H1 (cell line): Measurements from ENCODE around the gene GPN2. TPM values are rescaled to one million over a fixed set of nuclear protein-coding genes. Genes with fewer than 3 reads are reported as not detected.

ENCODE experiments used
- CTCF ChIA-PET: fragments of 300-600 bp; sonication (Branson Sonifier 250); formaldehyde crosslinking; loops from one replicate; lab custom pipeline; 2021; ENCODE audit not compliant: partially characterized antibody; lab: Charles Lee
- POLR2A ChIA-PET: fragments of 300-600 bp; sonication (Branson Sonifier 250); formaldehyde crosslinking; loops from one replicate; lab custom pipeline; 2021; ENCODE audit warnings: inconsistent platforms; ENCODE audit not compliant: partially characterized antibody; lab: Charles Lee
- DNase-seq, 2 experiments: peaks; one replicate each; pipeline versions ENCODE4 v3.0.0 to v3.0.0-alpha.2; 2010 to 2022; ENCODE audit warnings: low spot score in 2 of 2, low read depth in 1 of 2, mixed read lengths in 1 of 2
- FAIRE-seq: peaks from 2 replicates; lab custom pipeline; 2011; peaks lifted over from hg19 to GRCh38; lab: Jason Lieb, UNC
- H2AFZ ChIP-seq: 2 replicates; pipeline ENCODE4 v1.8.1; 2012; ENCODE audit warnings: low read length, inconsistent platforms
- H2AK5ac ChIP-seq: 2 replicates; pipeline ENCODE4 v1.6.1; 2013; ENCODE audit warnings: low read depth, low read length
- H2BK120ac ChIP-seq: replicated peaks from 2 replicates; pipeline ENCODE3; 2013; ENCODE audit warnings: low read depth, low read length, inconsistent platforms
- H2BK12ac ChIP-seq: 2 replicates; pipeline ENCODE4 v1.6.1; 2013; ENCODE audit warnings: low read depth, low read length
- H2BK15ac ChIP-seq: 2 replicates; pipeline ENCODE4 v1.6.1; 2013; ENCODE audit warnings: low read length
- H2BK20ac ChIP-seq: 2 replicates; pipeline ENCODE4 v1.6.1; 2013; ENCODE audit warnings: low read length
- H2BK5ac ChIP-seq: 2 replicates; pipeline ENCODE4 v1.6.1; 2013; ENCODE audit warnings: low read depth, low read length
- H3K14ac ChIP-seq: 2 replicates; pipeline ENCODE4 v1.6.1; 2013; ENCODE audit warnings: inconsistent platforms; ENCODE audit not compliant: insufficient read length
- H3K18ac ChIP-seq: 2 replicates; pipeline ENCODE4 v1.6.1; 2013; ENCODE audit warnings: low read length; ENCODE audit errors: extremely low read depth
- H3K23ac ChIP-seq: 2 replicates; pipeline ENCODE4 v1.6.1; 2013; ENCODE audit warnings: inconsistent platforms; ENCODE audit not compliant: insufficient read length
- H3K23me2 ChIP-seq: 2 replicates; pipeline ENCODE4 v1.6.1; 2013; ENCODE audit warnings: low read depth, low read length
- H3K27ac ChIP-seq: 2 replicates; pipeline ENCODE4 v1.6.1; 2011; ENCODE audit warnings: low read depth, low read length, inconsistent platforms
- H3K27me3 ChIP-seq, 4 experiments: replicated peaks in 1 of 4; 1 replicate in 1 of 4; 2 replicates in 3 of 4; pipeline versions ENCODE4 v1.6.1 to v1.8.1; 2011 to 2013; ENCODE audit warnings: low read length in 3 of 4, mild to moderate bottlenecking in 3 of 4, inconsistent platforms in 2 of 4, mixed read lengths in 2 of 4, moderate library complexity in 1 of 4; ENCODE audit not compliant: control insufficient read depth in 3 of 4, insufficient read depth in 3 of 4; ENCODE audit errors: extremely low read depth in 1 of 4
- H3K36me3 ChIP-seq, 4 experiments: 2 replicates each; pipeline versions ENCODE4 v1.6.1 to v1.8.1; 2011 to 2013; ENCODE audit warnings: mild to moderate bottlenecking in 4 of 4, low read length in 3 of 4, moderate library complexity in 2 of 4, control low read depth in 1 of 4, inconsistent platforms in 1 of 4; ENCODE audit not compliant: insufficient read depth in 4 of 4, control insufficient read depth in 2 of 4
- H3K4ac ChIP-seq: replicated peaks from 2 replicates; pipeline ENCODE3; 2013; ENCODE audit warnings: low read length, low read depth, mixed read lengths, inconsistent platforms; ENCODE audit not compliant: insufficient read length
- H3K4me1 ChIP-seq, 4 experiments: replicated peaks in 1 of 4; 1 replicate in 1 of 4; 2 replicates in 3 of 4; pipeline versions ENCODE4 v1.6.1 to v1.8.1; 2011 to 2013; ENCODE audit warnings: low read length in 3 of 4, inconsistent platforms in 2 of 4, mixed read lengths in 1 of 4; ENCODE audit not compliant: insufficient read depth in 4 of 4, control insufficient read depth in 3 of 4
- H3K4me2 ChIP-seq, 2 experiments: 2 replicates each; pipeline versions ENCODE4 v1.6.1 to v1.8.1; 2011 to 2013; ENCODE audit warnings: low read depth in 2 of 2, low read length in 2 of 2, control low read depth in 1 of 2, inconsistent platforms in 1 of 2, mild to moderate bottlenecking in 1 of 2; ENCODE audit not compliant: insufficient read depth in 1 of 2
- H3K4me3 ChIP-seq, 4 experiments: fragments of 200-600, 300-600 bp in 1 of 4; sonication (generic), shearing (Covaris generic), sonication (Bioruptor Twin) in 1 of 4; 2 replicates each; pipeline versions ENCODE4 v1.5.1 to v1.8.1; 2011 to 2016; ENCODE audit warnings: low read length in 4 of 4, low read depth in 3 of 4, control low read depth in 2 of 4, inconsistent platforms in 2 of 4, mild to moderate bottlenecking in 2 of 4, mixed read lengths in 1 of 4, moderate library complexity in 1 of 4; ENCODE audit not compliant: insufficient read depth in 2 of 4; ENCODE audit errors: extremely low read depth in 1 of 4
- H3K56ac ChIP-seq: replicated peaks from 2 replicates; pipeline ENCODE3; 2013; ENCODE audit warnings: low read depth, mild to moderate bottlenecking, mixed read lengths, low read length, inconsistent platforms; ENCODE audit not compliant: insufficient read length
- H3K79me1 ChIP-seq: 2 replicates; pipeline ENCODE4 v1.6.1; 2013; ENCODE audit warnings: low read depth, low read length, control low read depth
- H3K79me2 ChIP-seq, 2 experiments: 2 replicates each; pipeline versions ENCODE4 v1.6.1 to v1.8.1; 2012 to 2013; ENCODE audit warnings: low read length in 2 of 2, mild to moderate bottlenecking in 2 of 2, inconsistent platforms in 1 of 2; ENCODE audit not compliant: insufficient read depth in 2 of 2, control insufficient read depth in 1 of 2
- H3K9ac ChIP-seq, 4 experiments: replicated peaks in 1 of 4; 1 replicate in 1 of 4; 2 replicates in 3 of 4; pipeline versions ENCODE4 v1.6.1 to v1.8.1; 2011 to 2013; ENCODE audit warnings: low read depth in 3 of 4, low read length in 3 of 4, control low read depth in 2 of 4, mild to moderate bottlenecking in 2 of 4, moderate library complexity in 2 of 4, inconsistent platforms in 1 of 4; ENCODE audit errors: extremely low read depth in 1 of 4
- H3K9me3 ChIP-seq, 2 experiments: 2 replicates each; pipeline versions ENCODE4 v1.6.1 to v1.8.1; 2012 to 2013; ENCODE audit warnings: mild to moderate bottlenecking in 2 of 2, moderate library complexity in 2 of 2, control low read depth in 1 of 2, inconsistent platforms in 1 of 2, low read depth in 1 of 2, low read length in 1 of 2, mixed read lengths in 1 of 2; ENCODE audit not compliant: insufficient read depth in 2 of 2
- H4K20me1 ChIP-seq, 2 experiments: replicated peaks in 1 of 2; 2 replicates each; pipeline versions ENCODE3 to v1.8.1; 2011 to 2013; ENCODE audit warnings: inconsistent platforms in 2 of 2, low read length in 2 of 2, mild to moderate bottlenecking in 1 of 2; ENCODE audit not compliant: insufficient read depth in 2 of 2, control insufficient read depth in 1 of 2
- H4K5ac ChIP-seq: 2 replicates; pipeline ENCODE4 v1.6.1; 2013; ENCODE audit warnings: low read length, low read depth, mixed read lengths, inconsistent platforms; ENCODE audit not compliant: insufficient read length
- H4K8ac ChIP-seq: 2 replicates; pipeline ENCODE4 v1.8.0; 2013; ENCODE audit warnings: mild to moderate bottlenecking, moderate library complexity, low read length, inconsistent platforms; ENCODE audit not compliant: insufficient read depth; ENCODE audit errors: extremely low read depth
- H4K91ac ChIP-seq: replicated peaks from 2 replicates; pipeline ENCODE3; 2013; ENCODE audit warnings: low read length, mixed read lengths, inconsistent platforms; ENCODE audit not compliant: insufficient read length
- TEAD4 ChIP-seq: IDR thresholded peaks from 2 replicates; pipeline ENCODE4 v1.6.1; 2012; ENCODE audit warnings: low read depth, low read length, inconsistent platforms, mixed read lengths
- WGBS, 2 experiments: shearing (Covaris generic) in 1 of 2; methylation state at CpG; one replicate each; pipeline versions ENCODE4 v1.1.6 to v1.1.7; 2013 to 2015; ENCODE audit warnings: low lambda C conversion rate in 2 of 2, mixed read lengths in 2 of 2, inconsistent platforms in 1 of 2, low coverage in 1 of 2, missing lambda C conversion rate in 1 of 2; ENCODE audit not compliant: insufficient replicate concordance in 2 of 2, insufficient coverage in 1 of 2, insufficient read length in 1 of 2; ENCODE audit errors: extremely low coverage in 1 of 2, missing lambda C conversion rate in 1 of 2; 5-methylcytosine and 5-hydroxymethylcytosine counted together
- polyA plus RNA-seq, 7 experiments: library from polyadenylated mRNA; depleted of rRNA in 3 of 7; stranded (reverse) in 5 of 7; unstranded in 2 of 7; fragments of >200 nt in 5 of 7; fragments of 200-250 nt in 2 of 7; gene quantifications; 1 replicate in 5 of 7; 2 replicates in 1 of 7; 4 replicates in 1 of 7; pipeline versions ENCODE4 v1.2.1 to v1.2.3, GENCODE V29; 2011 to 2013; ENCODE audit warnings: missing spikeins in 2 of 7, mixed read lengths in 2 of 7
- total RNA-seq: library from RNA; stranded (reverse); fragmentation: NEBNext Ultra II Directional; extraction: Animal tissue kit (Norgen Biotek cat#: 25700); gene quantifications from 2 replicates; pipeline ENCODE4 v1.2.1, GENCODE V29; 2021
- TF ChIP-seq, protein P1 (sequence below), 3 experiments: IDR thresholded peaks; 1 replicate in 2 of 3; 2 replicates in 1 of 3; pipeline versions ENCODE4 v1.5.1 to v1.6.1; 2011; ENCODE audit warnings: low read length in 3 of 3, mild to moderate bottlenecking in 3 of 3, inconsistent platforms in 2 of 3, low read depth in 1 of 3, moderate library complexity in 1 of 3; ENCODE audit not compliant: insufficient read depth in 1 of 3; ENCODE audit errors: control extremely low read depth in 1 of 3

The GPN2 gene
- total and polyA plus RNA-seq, 2 of the 8 experiments (the other 6 are each of a cell fraction or from before 2014, with no cell fraction given) = 27.3 to 36.8 TPM

DNA sequence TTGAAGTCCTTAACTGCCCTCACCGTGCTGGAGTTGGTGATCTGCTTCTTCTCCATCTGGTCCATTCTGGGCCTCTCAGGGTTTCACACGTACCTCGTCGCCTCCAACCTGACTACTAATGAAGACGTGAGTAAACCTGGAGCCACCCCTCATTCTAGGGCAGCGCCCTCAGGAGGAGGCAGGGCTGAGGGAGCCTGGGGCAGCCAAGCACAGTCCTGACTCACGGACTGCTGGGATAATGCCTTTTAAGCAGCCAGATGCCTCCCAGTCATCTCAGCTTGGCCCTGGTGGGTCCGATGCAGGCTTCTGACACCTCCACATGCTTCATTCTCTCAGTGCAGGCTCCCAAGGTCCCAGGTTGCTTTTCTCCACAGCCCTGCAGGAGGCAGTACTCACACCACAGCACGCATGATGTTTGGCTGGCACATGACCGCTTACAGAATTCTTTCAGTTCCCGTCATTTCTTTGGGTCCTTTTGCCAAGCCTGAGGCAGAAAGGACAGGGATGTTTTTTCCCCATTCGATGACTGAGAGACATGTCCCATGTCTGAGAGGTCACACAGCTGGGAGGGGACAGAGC lies 38.9 kb downstream of the GPN2 start:
- no peak overlapping the region for H3K4me2 ChIP-seq
- H3K23me2 ChIP-seq = no peaks in the 10 kb centered on the region
- H3K79me1 ChIP-seq = no peaks in the 10 kb centered on the region
- no peak overlapping the region for H3K4ac ChIP-seq
- no peaks in the 10 kb centered on the region for H3K79me2 ChIP-seq
- H3K9ac ChIP-seq = no peak overlapping the region
- TF ChIP-seq, protein P1, sequence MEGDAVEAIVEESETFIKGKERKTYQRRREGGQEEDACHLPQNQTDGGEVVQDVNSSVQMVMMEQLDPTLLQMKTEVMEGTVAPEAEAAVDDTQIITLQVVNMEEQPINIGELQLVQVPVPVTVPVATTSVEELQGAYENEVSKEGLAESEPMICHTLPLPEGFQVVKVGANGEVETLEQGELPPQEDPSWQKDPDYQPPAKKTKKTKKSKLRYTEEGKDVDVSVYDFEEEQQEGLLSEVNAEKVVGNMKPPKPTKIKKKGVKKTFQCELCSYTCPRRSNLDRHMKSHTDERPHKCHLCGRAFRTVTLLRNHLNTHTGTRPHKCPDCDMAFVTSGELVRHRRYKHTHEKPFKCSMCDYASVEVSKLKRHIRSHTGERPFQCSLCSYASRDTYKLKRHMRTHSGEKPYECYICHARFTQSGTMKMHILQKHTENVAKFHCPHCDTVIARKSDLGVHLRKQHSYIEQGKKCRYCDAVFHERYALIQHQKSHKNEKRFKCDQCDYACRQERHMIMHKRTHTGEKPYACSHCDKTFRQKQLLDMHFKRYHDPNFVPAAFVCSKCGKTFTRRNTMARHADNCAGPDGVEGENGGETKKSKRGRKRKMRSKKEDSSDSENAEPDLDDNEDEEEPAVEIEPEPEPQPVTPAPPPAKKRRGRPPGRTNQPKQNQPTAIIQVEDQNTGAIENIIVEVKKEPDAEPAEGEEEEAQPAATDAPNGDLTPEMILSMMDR (IDR thresholded peaks at IDR 0.05; ENCODE audit: control extremely low read depth in 1 of 3, insufficient read depth in 1 of 3, low read depth in 1 of 3, low read length in 3 of 3) = peak; percentile 14 to 32 (median 30); a peak in 2 of 4 replicates
- no peak for TF ChIP-seq TEAD4
- TF ChIP-seq, all 59 proteins: peak for 1
- POLR2A ChIA-PET = interaction anchor here (1.0 to 1.4 kb wide), 2 partner anchors 39 kb away, joined by 3 read pairs; partner anchors contain the start of gene GPN2
- Histone ChIP-seq H3K4me1 (peaks cover 0 to 4% (median 1%) of the 10 kb centered on the region in 4 experiments; a peak in 2 of 7 replicates), H2BK5ac (no peak overlapping the region), H3K56ac (no peak overlapping the region), H3K27me3 (no peaks in the 10 kb centered on the region), H4K91ac (no peak overlapping the region), H3K27ac (no peak overlapping the region), H2AK5ac (no peak overlapping the region), H4K20me1 (peaks cover 0 to 4% of the 10 kb centered on the region in 2 experiments), H3K14ac (no peak overlapping the region), H2BK15ac (no peak overlapping the region), H3K23ac (no peak overlapping the region), H3K18ac (no peak overlapping the region), H2BK120ac (no peak overlapping the region), H2AFZ (no peak overlapping the region), H2BK12ac (no peak overlapping the region), H3K9me3 (no peaks in the 10 kb centered on the region), H4K5ac (no peak overlapping the region), H4K8ac (no peak overlapping the region; the same call in 1 of the 2 replicates), H3K36me3 (peaks cover 0 to 25% (median 15%) of the 10 kb centered on the region in 4 experiments; a peak in 5 of 8 replicates), H3K4me3 (no peak overlapping the region), H2BK20ac (no peak overlapping the region)
- WGBS, 2 experiments = 86% methylated on average over 11 of the region's 12 CpGs; no CpG with 5 or more reads in 1 of the 2 experiments
- DNase-seq (no peak), FAIRE-seq (no peak)
- CTCF ChIA-PET = interaction anchor here (0.6 to 4.6 kb wide), 14 partner anchors 9 to 252 kb away, joined by 3 to 57 read pairs (median 6); partner anchors contain the start of gene GPN2
